Measurements from ENCODE around the gene SPTSSB. TPM values are rescaled to one million over a fixed set of nuclear protein-coding genes. Genes with fewer than 3 reads are reported as not detected.

Gene SPTSSB
- total and polyA plus RNA-seq, 2 donors from 2014 or later = 0.52 to 7.8 TPM

DNA sequence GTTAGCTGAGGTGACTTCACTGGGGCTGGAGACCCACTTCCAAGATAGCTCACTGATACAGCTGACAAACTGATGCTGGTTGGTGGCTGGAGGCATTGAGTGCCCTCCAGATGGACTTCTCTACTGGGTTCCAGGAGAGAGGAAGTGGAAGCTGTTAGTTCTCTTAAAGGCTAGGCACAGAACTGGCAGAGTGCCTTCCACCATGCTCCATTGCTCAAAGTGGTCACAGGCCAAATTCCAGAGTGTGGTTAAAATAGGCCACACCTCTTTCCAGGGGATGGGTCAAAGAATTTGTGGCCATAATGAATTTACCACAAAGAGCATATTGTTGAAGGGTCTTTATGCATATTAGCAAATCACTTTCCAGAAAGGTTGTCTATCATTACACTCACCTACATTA lies 76.0 kb downstream of the SPTSSB start:
- H3K36me3 ChIP-seq (ENCODE audit: control insufficient read depth in 2 of 3, insufficient read depth in 3 of 3, low read length in 3 of 3) = no peaks in the 10 kb centered on the region
- peaks cover 0 to 14% (median 0%) of the 10 kb centered on the region in 3 donors for H3K9me3 ChIP-seq (ENCODE audit: control insufficient read depth in 2 of 3, insufficient read depth in 1 of 3, low read length in 3 of 3)
- intact Hi-C loops (cut with DNase I) = no loop called here
- TF ChIP-seq, protein P1, sequence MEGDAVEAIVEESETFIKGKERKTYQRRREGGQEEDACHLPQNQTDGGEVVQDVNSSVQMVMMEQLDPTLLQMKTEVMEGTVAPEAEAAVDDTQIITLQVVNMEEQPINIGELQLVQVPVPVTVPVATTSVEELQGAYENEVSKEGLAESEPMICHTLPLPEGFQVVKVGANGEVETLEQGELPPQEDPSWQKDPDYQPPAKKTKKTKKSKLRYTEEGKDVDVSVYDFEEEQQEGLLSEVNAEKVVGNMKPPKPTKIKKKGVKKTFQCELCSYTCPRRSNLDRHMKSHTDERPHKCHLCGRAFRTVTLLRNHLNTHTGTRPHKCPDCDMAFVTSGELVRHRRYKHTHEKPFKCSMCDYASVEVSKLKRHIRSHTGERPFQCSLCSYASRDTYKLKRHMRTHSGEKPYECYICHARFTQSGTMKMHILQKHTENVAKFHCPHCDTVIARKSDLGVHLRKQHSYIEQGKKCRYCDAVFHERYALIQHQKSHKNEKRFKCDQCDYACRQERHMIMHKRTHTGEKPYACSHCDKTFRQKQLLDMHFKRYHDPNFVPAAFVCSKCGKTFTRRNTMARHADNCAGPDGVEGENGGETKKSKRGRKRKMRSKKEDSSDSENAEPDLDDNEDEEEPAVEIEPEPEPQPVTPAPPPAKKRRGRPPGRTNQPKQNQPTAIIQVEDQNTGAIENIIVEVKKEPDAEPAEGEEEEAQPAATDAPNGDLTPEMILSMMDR (IDR thresholded peaks at IDR 0.05; ENCODE audit: borderline replicate concordance, extremely low read depth, insufficient read depth) = no peak
- FAIRE-seq (no peak), DNase-seq (peak in 1 of 5 donors; percentile 28)
- no peak overlapping the region for H3K9ac ChIP-seq (ENCODE audit: low read length in 3 of 3)
- no peaks in the 10 kb centered on the region for H3K27me3 ChIP-seq (ENCODE audit: control insufficient read depth, insufficient read depth, low read length)
- H3K4me1 ChIP-seq (ENCODE audit: control insufficient read depth in 2 of 3, insufficient read depth in 2 of 3, low read depth in 1 of 3, low read length in 3 of 3) = no peaks in the 10 kb centered on the region
- no peak overlapping the region for H3K27ac ChIP-seq (ENCODE audit: low read depth in 2 of 2, low read length in 2 of 2)
- no peak overlapping the region for H3K4me3 ChIP-seq (ENCODE audit: low read length in 3 of 3)

Other genes with a start within 250 kb of the SPTSSB start
- gene NMD3, start 150.2 kb downstream of the SPTSSB start, total RNA-seq = 55.5 TPM
- gene NMD3, start 150.2 kb downstream of the SPTSSB start, polyA plus RNA-seq (ENCODE audit: insufficient read depth, low read depth, low replicate concordance) = 24.2 TPM
- gene OTOL1, start 125.3 kb upstream of the SPTSSB start, total RNA-seq = not detected
- not detected for gene OTOL1, start 125.3 kb upstream of the SPTSSB start, polyA plus RNA-seq (ENCODE audit: insufficient read depth, low read depth, low replicate concordance)